ENCODE data around the gene RGS16. TPM values are rescaled to one million over a fixed set of nuclear protein-coding genes. Genes with fewer than 3 reads are reported as not detected.

RGS16 gene
- total RNA-seq, 1 donor from 2014 or later, result 0.81 TPM

DNA sequence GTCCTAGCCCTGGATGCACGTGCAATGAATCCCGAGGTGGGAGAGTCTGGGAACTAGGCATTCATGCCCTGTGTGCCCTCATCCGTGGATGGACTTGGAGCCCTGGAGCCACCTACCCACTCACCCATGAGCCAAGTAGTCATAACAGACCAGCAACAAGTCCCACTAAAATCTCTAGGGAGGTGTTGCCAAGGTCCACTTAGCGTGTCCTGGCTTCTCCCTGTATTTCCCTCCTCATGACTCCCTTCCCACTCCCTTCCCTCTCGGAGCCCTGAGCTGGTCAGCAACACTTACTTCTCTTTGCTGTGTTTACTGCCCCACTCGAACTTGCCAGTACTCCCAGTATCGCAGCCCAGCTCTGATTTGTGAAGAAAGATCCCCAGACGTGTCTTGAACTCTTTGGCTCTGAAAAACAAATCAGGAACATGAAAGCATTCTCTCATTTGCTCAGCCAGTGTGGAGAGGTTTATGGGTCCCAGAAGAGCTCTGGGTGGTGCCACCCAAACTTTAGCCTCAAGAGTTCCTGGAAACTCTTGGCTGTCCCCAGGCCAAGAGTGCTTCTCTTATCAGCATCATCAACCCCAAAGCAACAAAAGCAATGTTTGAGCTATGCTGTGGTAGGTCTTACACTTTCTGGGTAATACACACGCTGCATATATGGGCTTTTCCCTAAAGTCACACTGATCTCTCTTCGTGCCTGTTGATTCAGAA is 1.1 kb downstream of the RGS16 start:
- TF ChIP-seq, protein P1, sequence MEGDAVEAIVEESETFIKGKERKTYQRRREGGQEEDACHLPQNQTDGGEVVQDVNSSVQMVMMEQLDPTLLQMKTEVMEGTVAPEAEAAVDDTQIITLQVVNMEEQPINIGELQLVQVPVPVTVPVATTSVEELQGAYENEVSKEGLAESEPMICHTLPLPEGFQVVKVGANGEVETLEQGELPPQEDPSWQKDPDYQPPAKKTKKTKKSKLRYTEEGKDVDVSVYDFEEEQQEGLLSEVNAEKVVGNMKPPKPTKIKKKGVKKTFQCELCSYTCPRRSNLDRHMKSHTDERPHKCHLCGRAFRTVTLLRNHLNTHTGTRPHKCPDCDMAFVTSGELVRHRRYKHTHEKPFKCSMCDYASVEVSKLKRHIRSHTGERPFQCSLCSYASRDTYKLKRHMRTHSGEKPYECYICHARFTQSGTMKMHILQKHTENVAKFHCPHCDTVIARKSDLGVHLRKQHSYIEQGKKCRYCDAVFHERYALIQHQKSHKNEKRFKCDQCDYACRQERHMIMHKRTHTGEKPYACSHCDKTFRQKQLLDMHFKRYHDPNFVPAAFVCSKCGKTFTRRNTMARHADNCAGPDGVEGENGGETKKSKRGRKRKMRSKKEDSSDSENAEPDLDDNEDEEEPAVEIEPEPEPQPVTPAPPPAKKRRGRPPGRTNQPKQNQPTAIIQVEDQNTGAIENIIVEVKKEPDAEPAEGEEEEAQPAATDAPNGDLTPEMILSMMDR (conservative IDR thresholded peaks at IDR 0.05; ENCODE audit: low read depth, low read length), result no peak
- H3K4me3 ChIP-seq (ENCODE audit: low read depth, low read length), result no peak overlapping the region
- no peak for DNase-seq (ENCODE audit: low read depth)

DNA sequence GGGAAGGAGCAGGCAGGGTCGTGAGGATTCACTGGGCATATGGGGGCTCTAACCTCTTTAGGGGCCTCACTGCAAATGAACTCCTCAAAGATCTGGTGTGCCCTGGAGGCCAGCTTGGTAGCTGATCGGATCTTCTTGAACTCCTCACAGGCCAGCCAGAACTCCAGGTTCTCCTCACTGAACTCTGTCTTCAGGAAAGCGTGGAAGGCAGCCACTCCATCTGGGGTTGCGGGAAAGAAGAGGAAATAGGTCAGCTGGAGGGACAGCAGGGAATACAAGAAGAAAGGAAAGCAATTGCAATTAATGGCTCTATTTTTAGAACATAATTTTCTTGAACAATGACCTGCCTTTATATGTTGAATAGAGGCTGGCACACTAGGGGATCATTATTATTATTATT is 2.3 kb downstream of the RGS16 start:
- H3K4me3 ChIP-seq (ENCODE audit: low read depth, low read length), result no peak overlapping the region
- DNase-seq (ENCODE audit: low read depth), result no peak
- TF ChIP-seq, protein P1 (conservative IDR thresholded peaks at IDR 0.05; ENCODE audit: low read depth, low read length), result no peak

DNA sequence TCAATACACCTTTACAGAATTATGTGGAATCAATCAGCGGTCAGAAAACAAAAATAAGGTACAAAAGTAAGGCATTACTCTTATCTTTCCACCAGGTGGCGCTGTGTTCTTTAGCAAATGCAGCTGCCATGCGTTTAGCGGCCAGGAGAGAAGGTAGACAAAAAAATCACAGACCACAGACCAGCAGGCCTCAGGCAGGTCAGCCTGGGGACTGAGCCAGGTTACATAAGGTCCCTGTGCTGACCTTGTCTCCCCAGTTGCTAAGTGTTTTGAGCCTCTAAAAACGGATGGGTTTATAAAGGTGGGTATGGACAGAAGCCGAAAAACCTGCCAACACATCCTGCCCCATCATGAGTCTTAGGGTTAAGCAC is 2.8 kb downstream of the RGS16 start:
- TF ChIP-seq, protein P1 (conservative IDR thresholded peaks at IDR 0.05; ENCODE audit: low read depth, low read length), result peak; percentile 82
- no peak overlapping the region for H3K4me3 ChIP-seq (ENCODE audit: low read depth, low read length)
- DNase-seq (ENCODE audit: low read depth), result no peak

DNA sequence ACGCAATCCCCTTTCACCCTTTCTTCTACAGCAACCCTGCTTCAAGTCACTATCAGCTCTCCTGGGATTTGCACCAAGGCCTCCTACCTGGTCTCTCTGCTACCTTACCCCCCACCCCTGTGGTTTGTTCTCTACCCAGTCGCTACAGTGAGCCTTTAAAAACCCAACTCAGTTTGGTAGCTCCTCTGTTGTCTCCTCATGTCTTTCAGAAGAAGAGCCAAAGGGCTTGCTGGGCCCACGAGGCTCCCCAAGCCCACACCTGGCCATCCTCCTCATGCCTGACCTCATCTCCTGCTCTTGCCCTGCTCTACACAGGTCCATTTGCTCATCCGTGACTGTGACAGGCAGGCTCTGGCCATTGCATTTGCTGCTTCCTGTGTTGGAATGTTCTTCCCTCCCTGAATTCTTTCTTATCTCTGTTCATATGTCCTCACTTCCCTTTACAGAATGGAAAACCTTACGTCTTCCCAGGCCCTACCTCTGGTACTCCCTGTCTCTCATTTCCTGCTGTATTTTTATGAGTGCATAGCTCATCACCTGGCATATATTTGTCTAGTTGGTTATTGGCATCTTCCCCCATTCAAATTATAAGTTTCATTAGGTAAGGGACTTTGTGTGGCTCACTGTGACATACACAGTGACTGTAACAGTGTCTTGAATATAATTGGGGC is 3.3 kb downstream of the RGS16 start:
- TF ChIP-seq, protein P1 (conservative IDR thresholded peaks at IDR 0.05; ENCODE audit: low read depth, low read length), result no peak
- DNase-seq (ENCODE audit: low read depth), result no peak
- no peak overlapping the region for H3K4me3 ChIP-seq (ENCODE audit: low read depth, low read length)

DNA sequence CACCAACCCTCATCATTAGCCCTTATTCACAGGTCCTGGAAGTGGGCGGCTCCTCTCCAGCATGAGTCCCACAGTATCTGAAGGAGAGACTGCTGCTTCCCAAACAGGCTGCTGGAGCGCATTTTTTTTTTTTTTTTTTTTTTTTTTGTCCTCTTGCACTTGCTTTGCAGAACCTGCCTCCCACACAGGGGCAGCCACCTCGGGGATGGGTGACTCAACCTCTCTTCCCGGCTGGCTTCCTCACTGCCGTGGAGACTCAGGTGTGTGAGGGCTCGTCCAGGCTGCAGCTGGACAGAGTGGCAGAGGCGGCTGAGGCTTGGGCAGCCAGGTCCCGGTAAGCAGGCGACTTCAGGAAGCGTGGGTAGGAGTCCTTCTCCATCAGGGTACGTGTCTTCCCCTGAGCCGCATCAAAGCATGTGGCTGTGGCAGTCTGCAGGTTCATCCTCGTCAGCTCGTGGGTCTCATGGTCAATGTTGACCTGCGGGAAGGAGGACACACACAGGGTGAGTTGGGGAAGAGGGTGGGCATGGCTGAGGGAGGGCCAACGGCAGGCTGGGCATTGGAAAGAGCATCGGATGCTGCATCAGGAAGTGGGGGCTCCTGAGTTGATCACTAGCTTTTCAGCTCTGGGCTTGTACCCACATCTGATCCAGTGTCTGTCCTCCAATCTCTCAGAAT is 4.0 kb downstream of the RGS16 start:
- no peak for DNase-seq (ENCODE audit: low read depth)
- TF ChIP-seq, protein P1 (conservative IDR thresholded peaks at IDR 0.05; ENCODE audit: low read depth, low read length), result no peak
- H3K4me3 ChIP-seq (ENCODE audit: low read depth, low read length), result no peak overlapping the region

DNA sequence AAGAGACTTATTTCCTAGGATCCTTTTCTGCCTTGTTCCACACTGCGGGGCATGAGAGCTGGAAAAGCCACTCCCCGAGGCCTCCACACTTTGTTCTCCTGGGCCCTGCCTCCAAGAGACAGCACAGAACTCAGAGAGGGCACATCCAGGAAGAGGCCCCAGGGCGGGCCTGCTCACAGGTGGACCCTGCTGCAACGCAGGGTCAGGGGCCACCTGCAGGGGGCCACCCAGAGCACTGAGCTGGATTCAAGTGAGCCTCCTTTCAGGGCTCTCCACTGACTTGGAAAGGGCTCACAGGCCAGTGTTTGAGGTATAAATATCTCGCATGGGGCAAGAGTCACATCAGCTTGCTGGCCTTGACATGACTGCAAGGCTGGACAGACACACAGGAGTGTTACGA is 4.8 kb downstream of the RGS16 start:
- DNase-seq (ENCODE audit: low read depth), result no peak
- TF ChIP-seq, protein P1 (conservative IDR thresholded peaks at IDR 0.05; ENCODE audit: low read depth, low read length), result peak; percentile 52
- H3K4me3 ChIP-seq (ENCODE audit: low read depth, low read length), result no peak overlapping the region

All from epithelial cell of proximal tubule (primary cell).